ENCODE measurements around the gene MANF. TPM values are rescaled to one million over a fixed set of nuclear protein-coding genes. Genes with fewer than 3 reads are reported as not detected.

MANF gene
- total RNA-seq, 1 experiment from 2014 or later = 132 TPM

DNA sequence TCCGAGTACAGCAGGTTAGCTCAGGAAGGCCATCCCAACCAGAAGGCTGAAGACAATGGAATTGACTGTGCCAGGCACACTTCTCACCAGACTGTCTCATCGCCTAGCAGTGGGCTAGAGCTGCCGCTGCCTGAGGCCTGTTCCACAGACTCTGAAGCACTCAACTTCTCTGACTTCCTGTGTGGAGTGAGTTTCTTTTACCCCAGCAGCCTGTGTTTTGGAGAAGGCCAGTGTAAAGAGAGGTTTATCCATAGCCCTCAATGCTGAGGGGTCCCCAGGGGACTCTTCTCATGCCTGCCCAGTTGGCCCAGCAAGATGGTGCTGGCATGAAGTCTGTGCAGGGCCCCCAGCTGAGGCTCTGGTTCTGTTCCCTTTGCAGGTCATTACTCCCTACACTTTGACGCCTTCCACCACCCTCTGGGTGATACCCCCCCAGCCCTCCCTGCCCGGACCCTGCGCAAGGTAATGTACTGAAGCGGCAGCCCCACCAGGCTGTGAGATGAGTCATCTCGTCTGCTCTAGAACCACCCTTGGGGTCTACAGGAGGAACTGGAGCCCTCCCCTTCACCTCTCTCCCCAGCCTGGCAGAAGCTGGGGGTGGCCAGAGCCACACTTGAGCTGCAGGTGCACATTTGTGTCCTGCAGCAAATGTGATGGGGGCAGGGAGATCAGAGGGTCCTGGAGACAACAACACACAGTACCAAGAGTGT lies 5.2 kb upstream of the MANF start:
- no TSS peak for BruUV-seq (replicated peaks)
- no peak overlapping the region for H2AFZ ChIP-seq (ENCODE audit: low read depth, low read length, poor library complexity, severe bottlenecking)
- DNase-seq (ENCODE audit: low read depth, low spot score) = no peak
- TF ChIP-seq CTCF (IDR thresholded peaks at IDR 0.05 in 2 of 3, conservative IDR thresholded peaks at IDR 0.05 in 1 of 3; ENCODE audit: borderline replicate concordance in 1 of 3, insufficient read depth in 1 of 3, low read depth in 2 of 3, low read length in 2 of 3) (no peak), POLR2AphosphoS5 (IDR thresholded peaks at IDR 0.05; ENCODE audit: low read depth, low read length) (no peak)
- TF ChIP-seq, protein P1, sequence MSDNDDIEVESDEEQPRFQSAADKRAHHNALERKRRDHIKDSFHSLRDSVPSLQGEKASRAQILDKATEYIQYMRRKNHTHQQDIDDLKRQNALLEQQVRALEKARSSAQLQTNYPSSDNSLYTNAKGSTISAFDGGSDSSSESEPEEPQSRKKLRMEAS (IDR thresholded peaks at IDR 0.05) = no peak
- POLR2A ChIA-PET = no interaction called here
- H3K9me2 ChIP-seq (ENCODE audit: insufficient read depth) = no peaks in the 10 kb centered on the region
- RAD21 ChIA-PET (ENCODE audit: low non-redundant PET in 1 of 2, low total read pairs in 2 of 2, uncharacterized antibody in 2 of 2, unreplicated experiment in 2 of 2) = no interaction called here
- H3K36me3 ChIP-seq (ENCODE audit: control insufficient read depth in 1 of 2, insufficient read depth in 2 of 2, low read length in 2 of 2) = no peaks in the 10 kb centered on the region
- intact Hi-C loops (cut with micrococcal nuclease) = loop anchor here (10.0 kb wide), 1 partner anchor 1025 kb away; the partner anchor contains the start of genes CYB561D2, NPRL2 and TMEM115
- H4K20me1 ChIP-seq (ENCODE audit: insufficient read depth) = no peaks in the 10 kb centered on the region
- CTCF ChIA-PET = no interaction called here
- H3K9me3 ChIP-seq (ENCODE audit: control insufficient read depth in 1 of 2, insufficient read depth in 1 of 2, low read depth in 1 of 2, low read length in 2 of 2) = no peaks in the 10 kb centered on the region
- no peak overlapping the region for H3K27ac ChIP-seq (ENCODE audit: low read depth, low read length)
- no peak overlapping the region for H3K4me3 ChIP-seq (replicated peaks in 1 of 2; ENCODE audit: low read depth in 1 of 2, low read length in 2 of 2)
- ATAC-seq = no peak
- no peak overlapping the region for H3K9ac ChIP-seq (ENCODE audit: low read length)
- peaks cover 0 to 9% of the 10 kb centered on the region in 2 experiments; a peak in 2 of 4 replicates for H3K4me1 ChIP-seq (ENCODE audit: control insufficient read depth in 1 of 2, insufficient read depth in 2 of 2, low read length in 2 of 2)
- H3K79me2 ChIP-seq (ENCODE audit: insufficient read depth, low read length) = peaks cover 15% of the 10 kb centered on the region
- no peak overlapping the region for H3K4me2 ChIP-seq (ENCODE audit: low read length)
- H3K27me3 ChIP-seq (ENCODE audit: insufficient read depth, low read length) = no peaks in the 10 kb centered on the region

DNA sequence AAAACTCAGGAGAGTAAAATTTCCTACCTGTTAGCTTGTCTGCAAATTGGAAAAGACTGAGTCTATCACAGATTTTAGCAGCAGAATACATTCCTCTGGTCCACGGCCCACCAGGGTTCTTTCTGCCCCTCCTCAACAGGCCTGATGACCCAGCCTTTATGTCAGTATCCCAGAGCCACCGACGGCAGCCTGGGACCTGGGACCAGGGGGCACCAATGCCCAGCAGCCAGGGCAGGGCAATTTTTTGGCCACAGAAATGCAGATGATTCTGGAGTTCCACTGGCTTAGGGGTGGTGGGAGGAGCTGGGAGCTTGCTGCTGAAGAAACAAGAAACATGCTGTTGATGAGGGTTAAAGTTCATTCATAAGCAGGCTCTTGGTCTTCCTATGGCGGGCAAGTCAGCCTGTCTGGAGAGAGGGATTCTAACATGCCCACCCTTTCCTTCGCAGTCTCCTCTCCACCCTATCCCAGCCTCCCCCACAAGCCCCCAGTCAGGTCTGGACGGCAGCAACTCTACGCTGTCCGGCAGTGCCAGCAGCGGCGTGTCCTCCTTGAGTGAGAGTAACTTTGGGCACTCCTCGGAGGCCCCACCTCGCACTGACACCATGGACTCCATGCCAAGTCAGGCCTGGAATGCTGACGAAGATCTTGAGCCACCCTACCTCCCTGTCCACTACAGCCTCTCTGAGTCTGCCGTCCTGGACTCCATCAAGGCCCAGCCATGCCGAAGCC lies 4.3 kb upstream of the MANF start:
- Histone ChIP-seq H2AFZ (ENCODE audit: low read depth, low read length, poor library complexity, severe bottlenecking) (no peak overlapping the region), H4K20me1 (ENCODE audit: insufficient read depth) (no peaks in the 10 kb centered on the region), H3K4me1 (ENCODE audit: control insufficient read depth in 1 of 2, insufficient read depth in 2 of 2, low read length in 2 of 2) (peaks cover 0 to 10% of the 10 kb centered on the region in 2 experiments; a peak in 2 of 4 replicates), H3K4me2 (ENCODE audit: low read length) (no peak overlapping the region), H3K9me2 (ENCODE audit: insufficient read depth) (no peaks in the 10 kb centered on the region), H3K9ac (ENCODE audit: low read length) (no peak overlapping the region), H3K79me2 (ENCODE audit: insufficient read depth, low read length) (peaks cover 21% of the 10 kb centered on the region), H3K36me3 (ENCODE audit: control insufficient read depth in 1 of 2, insufficient read depth in 2 of 2, low read length in 2 of 2) (no peaks in the 10 kb centered on the region), H3K27ac (ENCODE audit: low read depth, low read length) (no peak overlapping the region), H3K27me3 (ENCODE audit: insufficient read depth, low read length) (no peaks in the 10 kb centered on the region), H3K9me3 (ENCODE audit: control insufficient read depth in 1 of 2, insufficient read depth in 1 of 2, low read depth in 1 of 2, low read length in 2 of 2) (no peaks in the 10 kb centered on the region), H3K4me3 (replicated peaks in 1 of 2; ENCODE audit: low read depth in 1 of 2, low read length in 2 of 2) (no peak overlapping the region)
- no TSS peak for BruUV-seq (replicated peaks)
- RAD21 ChIA-PET (ENCODE audit: low non-redundant PET in 1 of 2, low total read pairs in 2 of 2, uncharacterized antibody in 2 of 2, unreplicated experiment in 2 of 2) = no interaction called here
- DNase-seq (ENCODE audit: low read depth, low spot score) (no peak), ATAC-seq (no peak)
- POLR2A ChIA-PET = no interaction called here
- CTCF ChIA-PET = no interaction called here
- intact Hi-C loops (cut with micrococcal nuclease) = loop anchor here (10.0 kb wide), 1 partner anchor 1026 kb away; the partner anchor contains the start of genes CYB561D2, NPRL2 and TMEM115
- TF ChIP-seq CTCF (IDR thresholded peaks at IDR 0.05 in 2 of 3, conservative IDR thresholded peaks at IDR 0.05 in 1 of 3; ENCODE audit: borderline replicate concordance in 1 of 3, insufficient read depth in 1 of 3, low read depth in 2 of 3, low read length in 2 of 3) (no peak), POLR2A (IDR thresholded peaks at IDR 0.05; ENCODE audit: borderline replicate concordance, extremely low read depth, insufficient read depth, insufficient read length) (no peak), FOSL1 (IDR thresholded peaks at IDR 0.05; ENCODE audit: low read depth) (no peak), CBX3 (IDR thresholded peaks at IDR 0.05; ENCODE audit: low read depth) (no peak), EGR1 (IDR thresholded peaks at IDR 0.05; ENCODE audit: low read depth) (no peak), SP1 (IDR thresholded peaks at IDR 0.05; ENCODE audit: low read depth) (no peak), SRF (IDR thresholded peaks at IDR 0.05; ENCODE audit: low read depth) (no peak), ELF1 (IDR thresholded peaks at IDR 0.05; ENCODE audit: borderline replicate concordance, low read depth) (no peak), TCF7L2 (IDR thresholded peaks at IDR 0.05; ENCODE audit: borderline replicate concordance, extremely low read depth, insufficient read depth, insufficient read length) (no peak), YY1 (IDR thresholded peaks at IDR 0.05; ENCODE audit: extremely low read depth, insufficient replicate concordance, low read depth, low read length) (no peak), POLR2AphosphoS5 (IDR thresholded peaks at IDR 0.05; ENCODE audit: low read depth, low read length) (no peak; the same call in 1 of the 2 replicates)
- TF ChIP-seq, protein P1 (IDR thresholded peaks at IDR 0.05) = no peak
